K562 (cell line): ENCODE measurements around the gene GEMIN5. TPM values are rescaled to one million over a fixed set of nuclear protein-coding genes. Genes with fewer than 3 reads are reported as not detected.

Source experiments
- CC2D1A ChIP-seq: fragments of 450-650 bp; IDR thresholded peaks from 2 replicates; pipeline ENCODE4 v1.6.1; 2017; ENCODE audit warnings: mild to moderate bottlenecking
- COPS2 ChIP-seq: fragments of 450-650 bp; conservative IDR thresholded peaks from 2 replicates; pipeline ENCODE4 v1.6.1; 2016; ENCODE audit warnings: mild to moderate bottlenecking, moderate library complexity
- E2F5 ChIP-seq: sonication (generic); formaldehyde crosslinking; IDR thresholded peaks from 2 replicates; pipeline ENCODE4 v1.8.0; 2022; ENCODE audit warnings: mild to moderate bottlenecking, missing genetic modification reagents
- GTF2B ChIP-seq: IDR thresholded peaks from 2 replicates; pipeline ENCODE4 v1.6.1; 2011; ENCODE audit not compliant: insufficient read length; ENCODE audit errors: extremely low read depth
- HNRNPLL ChIP-seq: fragments of 200-400 bp; formaldehyde crosslinking; IDR thresholded peaks from 2 replicates; pipeline ENCODE4 v1.6.1; 2017; ENCODE audit warnings: low read length, low read depth, mild to moderate bottlenecking; ENCODE audit not compliant: poor library complexity, severe bottlenecking
- JUNB ChIP-seq: fragments of 450-650 bp; formaldehyde crosslinking; conservative IDR thresholded peaks from 2 replicates; pipeline ENCODE4 v1.4.0; 2020; ENCODE audit warnings: mild to moderate bottlenecking
- MED1 ChIP-seq: sonication (generic); formaldehyde crosslinking; IDR thresholded peaks from 2 replicates; pipeline ENCODE4 v1.8.1; 2023; ENCODE audit warnings: missing genetic modification reagents, borderline replicate concordance
- NFE2L1 ChIP-seq: fragments of 450-650 bp; IDR thresholded peaks from 2 replicates; pipeline ENCODE4 v1.6.1; 2016; ENCODE audit warnings: missing genetic modification characterization, low read depth, mild to moderate bottlenecking, missing compliant biosample characterization, moderate library complexity, borderline replicate concordance
- PKNOX1 ChIP-seq: fragments of 450-650 bp; IDR thresholded peaks from 2 replicates; pipeline ENCODE4 v1.6.1; 2016
- RBM25 ChIP-seq: fragments of 200-400 bp; formaldehyde crosslinking; IDR thresholded peaks from 2 replicates; pipeline ENCODE4 v1.6.1; 2018; ENCODE audit warnings: low read length, low read depth, moderate library complexity; ENCODE audit not compliant: severe bottlenecking
- SP2 ChIP-seq: IDR thresholded peaks from 2 replicates; pipeline ENCODE4 v1.6.1; 2011; ENCODE audit warnings: mild to moderate bottlenecking, low read depth, low read length, moderate library complexity; ENCODE audit not compliant: poor library complexity, severe bottlenecking; ENCODE audit errors: extremely low read depth
- ZNF282 ChIP-seq: sonication (generic); formaldehyde crosslinking; IDR thresholded peaks from 2 replicates; pipeline ENCODE4 v1.8.1; 2023; ENCODE audit warnings: missing genetic modification reagents
- ZNF592 ChIP-seq: fragments of 450-650 bp; IDR thresholded peaks from 2 replicates; pipeline ENCODE4 v1.6.1; 2017; ENCODE audit warnings: antibody characterized with exemption, mild to moderate bottlenecking
- polyA plus RNA-seq, 8 experiments: library from polyadenylated mRNA; depleted of rRNA in 4 of 8; stranded (reverse) in 5 of 8; unstranded in 3 of 8; fragments of >200 nt; fragmentation: Nextera tagmentation in 2 of 8; fragmentation: Illumina TruSeq in 1 of 8; extraction: Ambion mirVana in 2 of 8; extraction: Trizol in 1 of 8; gene quantifications; 2 replicates each; pipeline versions ENCODE4 v1.2.1 to v1.2.3, GENCODE V29; 2011 to 2014; ENCODE audit warnings: inconsistent platforms in 1 of 8, missing spikeins in 1 of 8
- total RNA-seq, 7 experiments: library from RNA; depleted of rRNA in 6 of 7; stranded (reverse); fragments of >200 nt in 6 of 7; fragmentation: Illumina TruSeq in 2 of 7; extraction: Trizol in 2 of 7; gene quantifications; 2 replicates each; pipeline versions ENCODE4 v1.2.1 to v1.2.3, GENCODE V29; 2011 to 2021; ENCODE audit warnings: low replicate concordance in 1 of 7
- TF ChIP-seq, protein P1 (sequence below): fragments of 450-650 bp; IDR thresholded peaks from 2 replicates; pipeline ENCODE4 v1.6.1; 2016; ENCODE audit warnings: borderline replicate concordance
- TF ChIP-seq, protein P2 (sequence below): fragments of 450-650 bp; IDR thresholded peaks from 2 replicates; pipeline ENCODE4 v1.6.1; 2014; ENCODE audit warnings: low read depth, mild to moderate bottlenecking, moderate library complexity, borderline replicate concordance

The GEMIN5 gene
- total and polyA plus RNA-seq, 9 of the 15 experiments (the other 6 are each of a cell fraction or from before 2014, with no cell fraction given) = 10.3 to 48.2 (median 34.7) TPM

- TF ChIP-seq ZNF592 (peak; percentile 81), RBM25 (peak; percentile 47), JUNB (CRISPR knock-in tag) (no peak), SP2 (no peak), MED1 (no peak), ZNF282 (CRISPR knock-in tag) (no peak), COPS2 (no peak), HNRNPLL (no peak), NFE2L1 (no peak), GTF2B (no peak), PKNOX1 (peak; percentile 91), E2F5 (CRISPR knock-in tag) (no peak), CC2D1A (peak; percentile 67; the same call in 1 of the 2 replicates)
- TF ChIP-seq, protein P1, sequence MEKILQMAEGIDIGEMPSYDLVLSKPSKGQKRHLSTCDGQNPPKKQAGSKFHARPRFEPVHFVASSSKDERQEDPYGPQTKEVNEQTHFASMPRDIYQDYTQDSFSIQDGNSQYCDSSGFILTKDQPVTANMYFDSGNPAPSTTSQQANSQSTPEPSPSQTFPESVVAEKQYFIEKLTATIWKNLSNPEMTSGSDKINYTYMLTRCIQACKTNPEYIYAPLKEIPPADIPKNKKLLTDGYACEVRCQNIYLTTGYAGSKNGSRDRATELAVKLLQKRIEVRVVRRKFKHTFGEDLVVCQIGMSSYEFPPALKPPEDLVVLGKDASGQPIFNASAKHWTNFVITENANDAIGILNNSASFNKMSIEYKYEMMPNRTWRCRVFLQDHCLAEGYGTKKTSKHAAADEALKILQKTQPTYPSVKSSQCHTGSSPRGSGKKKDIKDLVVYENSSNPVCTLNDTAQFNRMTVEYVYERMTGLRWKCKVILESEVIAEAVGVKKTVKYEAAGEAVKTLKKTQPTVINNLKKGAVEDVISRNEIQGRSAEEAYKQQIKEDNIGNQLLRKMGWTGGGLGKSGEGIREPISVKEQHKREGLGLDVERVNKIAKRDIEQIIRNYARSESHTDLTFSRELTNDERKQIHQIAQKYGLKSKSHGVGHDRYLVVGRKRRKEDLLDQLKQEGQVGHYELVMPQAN = no peak
- TF ChIP-seq, protein P2, sequence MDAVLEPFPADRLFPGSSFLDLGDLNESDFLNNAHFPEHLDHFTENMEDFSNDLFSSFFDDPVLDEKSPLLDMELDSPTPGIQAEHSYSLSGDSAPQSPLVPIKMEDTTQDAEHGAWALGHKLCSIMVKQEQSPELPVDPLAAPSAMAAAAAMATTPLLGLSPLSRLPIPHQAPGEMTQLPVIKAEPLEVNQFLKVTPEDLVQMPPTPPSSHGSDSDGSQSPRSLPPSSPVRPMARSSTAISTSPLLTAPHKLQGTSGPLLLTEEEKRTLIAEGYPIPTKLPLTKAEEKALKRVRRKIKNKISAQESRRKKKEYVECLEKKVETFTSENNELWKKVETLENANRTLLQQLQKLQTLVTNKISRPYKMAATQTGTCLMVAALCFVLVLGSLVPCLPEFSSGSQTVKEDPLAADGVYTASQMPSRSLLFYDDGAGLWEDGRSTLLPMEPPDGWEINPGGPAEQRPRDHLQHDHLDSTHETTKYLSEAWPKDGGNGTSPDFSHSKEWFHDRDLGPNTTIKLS = no peak
Observed at GRCh38 chr5:154840435-154841272, 97.4 kb downstream of the GEMIN5 start (continued).
